ENCODE measurements around the gene FASTK.
"Not testable (repeated sequence)": the region's sequence is repeated elsewhere in the genome, so short reads cannot be mapped to it uniquely, and the experiment has no call there.

Gene FASTK

GRCh38 chr7:151045967-151046366 is 34.6 kb downstream of the FASTK start:
- DNase-seq: no peak

DNA sequence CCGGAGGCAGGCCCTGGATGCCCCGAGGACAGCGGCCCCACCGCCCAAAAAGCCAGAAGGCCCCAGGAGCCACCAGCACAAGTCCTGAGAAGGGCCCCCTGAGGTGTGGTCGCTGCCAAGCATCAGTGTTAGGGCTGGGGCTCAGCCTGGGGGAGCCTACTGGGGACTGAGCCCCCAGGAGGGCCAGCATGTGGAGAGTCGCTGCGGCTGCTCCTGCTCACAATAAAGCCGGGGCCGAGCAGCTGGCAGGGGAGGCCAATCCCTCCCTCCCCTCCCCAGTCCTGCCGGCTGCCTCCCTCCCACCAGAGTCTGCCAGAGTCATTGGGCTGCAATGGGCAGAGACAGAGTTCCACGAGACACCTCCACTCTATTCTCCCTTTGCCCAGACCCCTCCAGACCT is 35.3 kb downstream of the FASTK start:
- no peak for DNase-seq

DNA sequence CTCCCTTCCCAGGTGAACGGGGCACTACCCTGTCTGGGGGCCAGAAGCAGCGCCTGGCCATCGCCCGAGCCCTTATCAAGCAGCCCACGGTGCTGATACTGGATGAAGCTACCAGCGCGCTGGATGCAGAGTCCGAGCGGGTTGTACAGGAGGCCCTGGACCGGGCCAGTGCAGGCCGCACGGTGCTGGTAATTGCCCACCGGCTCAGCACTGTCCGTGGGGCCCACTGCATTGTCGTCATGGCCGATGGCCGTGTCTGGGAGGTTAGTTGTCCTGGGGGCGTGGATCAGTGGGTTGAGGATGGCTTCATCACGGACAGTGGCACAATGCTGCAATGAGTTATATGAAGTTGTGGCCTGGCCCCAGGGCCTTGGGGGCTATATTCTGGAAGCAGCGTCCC is 36.6 kb downstream of the FASTK start:
- no peak for DNase-seq

DNA sequence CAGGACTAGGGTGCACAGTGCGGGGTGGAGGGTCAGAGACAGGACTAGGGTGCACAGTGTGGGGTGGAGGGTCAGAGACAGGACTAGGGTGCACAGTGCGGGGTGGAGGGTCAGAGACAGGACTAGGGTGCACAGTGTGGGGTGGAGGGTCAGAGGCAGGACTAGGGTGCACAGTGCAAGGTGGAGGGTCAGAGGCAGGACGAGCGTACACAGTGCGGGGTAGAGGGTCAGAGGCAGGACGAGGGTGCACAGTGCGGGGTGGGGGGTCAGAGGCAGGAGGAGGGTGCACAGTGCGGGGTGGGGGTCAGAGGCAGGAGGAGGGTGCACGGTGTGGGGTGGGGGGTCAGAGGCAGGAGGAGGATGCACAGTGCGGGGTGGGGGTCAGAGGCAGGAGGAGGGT is 37.2 kb downstream of the FASTK start:
- DNase-seq: not testable (repeated sequence)

- DNase-seq: no peak
Measured at GRCh38 chr7:151040616-151041375, 39.8 kb downstream of the FASTK start.

- DNase-seq: no peak
Measured at GRCh38 chr7:151039850-151040548, 40.6 kb downstream of the FASTK start.

DNA sequence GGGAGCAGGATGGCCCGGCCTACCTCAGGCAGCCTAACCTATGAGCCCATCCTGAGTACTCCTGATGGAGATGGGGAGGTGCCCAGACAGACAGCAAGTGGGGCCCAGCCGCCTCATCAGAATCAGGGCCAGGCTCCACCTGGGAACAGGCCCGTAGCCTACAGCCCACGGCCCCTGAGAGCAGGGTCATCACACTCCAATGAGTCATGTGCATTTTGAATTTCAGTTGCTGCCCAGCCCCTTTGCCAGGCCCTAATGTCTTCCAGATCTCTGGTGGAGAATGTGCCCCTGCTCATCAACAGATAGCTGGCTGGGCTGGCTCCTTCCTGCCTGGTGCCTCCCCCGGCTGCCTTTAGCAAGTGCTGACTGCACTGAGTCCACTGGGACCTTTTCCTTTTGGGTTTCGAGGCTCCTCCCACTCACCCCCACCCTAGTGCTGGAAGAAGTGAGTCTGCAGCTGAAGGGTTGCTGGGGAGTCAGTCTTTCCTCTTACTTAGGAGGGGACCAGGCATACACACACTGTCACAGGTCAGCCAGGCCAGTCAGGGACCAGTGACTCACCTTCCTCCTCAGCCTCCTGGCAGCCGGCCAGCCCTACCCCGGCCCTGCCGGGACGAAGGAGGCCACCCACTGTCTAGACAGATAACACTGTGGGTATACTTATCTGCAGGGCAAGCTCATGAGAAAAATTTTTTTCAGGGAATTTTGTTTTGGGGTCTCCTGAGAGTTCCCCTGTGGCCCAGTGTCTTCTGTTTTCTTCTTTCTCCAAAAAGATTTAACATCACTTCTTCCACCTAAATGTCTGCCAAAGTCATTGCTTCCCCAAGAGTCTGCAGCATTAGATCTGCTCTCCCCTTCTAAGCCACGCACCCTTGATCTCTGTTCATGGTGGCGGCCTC is 41.4 kb downstream of the FASTK start:
- DNase-seq: peak; percentile 77 to 90

DNA sequence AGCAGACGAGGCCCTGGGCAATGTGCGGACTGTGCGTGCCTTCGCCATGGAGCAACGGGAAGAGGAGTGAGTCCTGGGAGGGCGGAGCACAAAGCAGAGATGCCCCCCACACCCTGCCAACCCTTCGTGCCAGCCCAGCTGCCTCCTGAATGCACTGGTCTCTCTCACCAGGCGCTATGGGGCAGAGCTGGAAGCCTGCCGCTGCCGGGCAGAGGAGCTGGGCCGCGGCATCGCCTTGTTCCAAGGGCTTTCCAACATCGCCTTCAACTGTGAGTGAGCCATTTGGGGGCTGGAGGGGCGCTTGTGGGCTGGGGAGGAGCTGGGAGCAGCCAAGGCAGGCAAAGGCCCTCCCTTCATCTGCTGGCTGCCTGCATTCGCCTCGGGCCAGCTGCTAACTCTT is 44.7 kb downstream of the FASTK start:
- no peak for DNase-seq

- no peak for DNase-seq
Measured at GRCh38 chr7:151035026-151035717, 45.4 kb downstream of the FASTK start.

DNA sequence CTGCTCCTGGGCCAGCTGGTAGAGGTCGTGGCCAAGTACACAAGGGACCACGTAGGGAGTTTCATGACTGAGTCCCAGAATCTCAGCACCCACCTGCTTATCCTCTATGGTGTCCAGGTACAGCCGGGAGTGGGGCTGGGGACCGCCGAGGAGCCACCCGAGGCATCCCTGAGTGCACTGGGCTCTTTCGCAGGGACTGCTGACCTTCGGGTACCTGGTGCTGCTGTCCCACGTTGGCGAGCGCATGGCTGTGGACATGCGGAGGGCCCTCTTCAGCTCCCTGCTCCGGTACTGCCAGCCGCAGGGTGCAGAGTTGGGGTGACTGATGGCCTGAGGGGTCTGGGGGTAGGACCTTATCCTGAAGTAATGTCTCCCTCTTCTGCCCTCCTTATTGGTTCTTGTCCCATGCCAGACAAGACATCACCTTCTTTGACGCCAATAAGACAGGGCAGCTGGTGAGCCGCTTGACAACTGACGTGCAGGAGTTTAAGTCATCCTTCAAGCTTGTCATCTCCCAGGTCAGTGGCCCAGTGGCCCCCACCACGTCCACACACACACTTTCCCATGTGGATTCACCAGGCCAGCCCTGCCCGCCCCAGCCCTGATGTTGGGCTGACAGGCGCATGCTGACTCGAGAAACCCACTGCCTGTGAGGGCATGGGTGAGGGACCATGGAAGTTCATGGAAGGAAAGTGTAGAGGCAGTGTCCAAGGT is 46.1 kb downstream of the FASTK start:
- no peak for DNase-seq

- no peak for DNase-seq
Measured at GRCh38 chr7:151033864-151034249, 46.8 kb downstream of the FASTK start.

GRCh38 chr7:151032936-151033863 is 47.4 kb downstream of the FASTK start:
- DNase-seq: no peak

DNA sequence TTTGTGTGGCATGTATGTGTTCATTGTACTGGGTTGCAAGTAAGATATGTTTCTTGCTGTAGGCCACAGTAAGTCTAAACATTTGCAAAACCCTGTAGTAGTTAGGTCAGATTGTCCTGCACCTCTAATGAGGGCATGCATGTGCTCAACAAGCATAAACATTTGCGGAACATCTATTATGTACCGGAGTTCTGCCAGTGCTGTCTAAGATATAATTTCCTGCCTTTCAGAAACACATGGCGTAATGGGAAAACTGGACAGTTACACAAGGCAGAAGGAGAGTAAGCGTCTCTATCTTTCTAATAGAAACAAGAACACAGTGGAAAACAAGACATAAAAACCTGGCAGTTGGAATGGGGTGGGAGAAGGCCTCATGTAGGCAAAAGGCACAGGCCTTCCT is 49.6 kb downstream of the FASTK start:
- no peak for DNase-seq

- no peak for DNase-seq
Measured at GRCh38 chr7:151028948-151029501, 51.6 kb downstream of the FASTK start.

DNA sequence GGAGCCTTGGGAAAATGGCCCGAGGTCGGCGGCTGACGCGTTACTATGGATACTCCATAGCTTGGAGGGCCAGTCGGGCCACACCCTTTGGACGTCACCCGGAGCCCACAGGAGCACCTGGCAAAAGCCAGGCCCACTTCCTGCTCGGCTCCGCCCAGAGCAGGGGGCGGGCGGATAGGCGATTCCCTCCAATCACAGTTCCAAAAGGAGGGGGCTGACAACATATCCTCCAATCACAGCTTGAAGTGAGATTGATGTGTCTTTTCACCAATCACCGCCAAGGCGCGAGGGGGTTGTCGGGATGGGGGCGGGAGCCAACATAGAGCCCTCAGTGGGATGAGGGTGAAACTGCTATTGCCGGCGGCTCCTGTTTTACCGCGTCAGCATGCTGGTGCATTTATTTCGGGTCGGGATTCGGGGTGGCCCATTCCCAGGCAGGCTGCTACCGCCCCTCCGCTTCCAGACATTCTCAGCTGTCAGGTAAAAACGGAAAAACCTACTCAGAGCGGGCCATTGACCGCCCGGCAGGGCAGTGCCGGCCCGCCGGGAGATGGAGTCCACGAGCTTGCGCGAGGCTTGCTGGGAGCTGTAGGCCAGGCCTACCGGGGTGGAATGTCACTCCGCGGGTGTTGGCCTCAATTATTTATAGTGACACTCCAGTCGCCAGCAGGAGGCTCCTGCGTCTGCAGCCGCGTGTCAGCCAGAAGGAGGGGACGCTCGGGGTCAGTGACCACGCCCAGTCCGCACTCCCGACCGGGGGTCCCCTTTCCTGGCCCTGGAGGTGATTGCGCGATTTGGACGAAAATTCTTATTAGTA is 52.3 kb downstream of the FASTK start, which contains the start of gene ABCB8:
Gene ABCB8, plus strand, starts transcription at position 320 of the 817 bp plus-strand sequence. Its CDS starts 66 bp downstream, at position 386.
- peak; percentile 94 to 98 for DNase-seq

GRCh38 chr7:151027728-151028130 is 52.9 kb downstream of the FASTK start:
- not testable (repeated sequence) for DNase-seq

- not testable (repeated sequence) for DNase-seq
Measured at GRCh38 chr7:151026771-151027727, 53.6 kb downstream of the FASTK start.
